DMS114 treated with DMSO at 0.1 percent for 48 hours (cell line): ENCODE data around the gene AOX1.
A peak's percentile ranks its signal among the peaks of the same experiment; 100 is the strongest.
"Not testable (repeated sequence)": the region's sequence is repeated elsewhere in the genome, so short reads cannot be mapped to it uniquely, and the experiment has no call there.

ENCODE experiments used
- DNase-seq: peaks from one replicate; lab custom pipeline; 2025; ENCODE audit not compliant: unreplicated experiment; lab: John Stamatoyannopoulos, UW

The AOX1 gene

GRCh38 chr2:200585730-200586643 lies at the start of gene AOX1:
TSS of gene AOX1 (plus strand) at chr2:200586014. CDS start at chr2:200586109, 95 bp downstream.
- DNase-seq, result peak; percentile 50

GRCh38 chr2:200538139-200538538 lies 47.7 kb upstream of the AOX1 start:
- no peak for DNase-seq

- no peak for DNase-seq
Observed at GRCh38 chr2:200540793-200541192, 45.0 kb upstream of the AOX1 start.

DNA sequence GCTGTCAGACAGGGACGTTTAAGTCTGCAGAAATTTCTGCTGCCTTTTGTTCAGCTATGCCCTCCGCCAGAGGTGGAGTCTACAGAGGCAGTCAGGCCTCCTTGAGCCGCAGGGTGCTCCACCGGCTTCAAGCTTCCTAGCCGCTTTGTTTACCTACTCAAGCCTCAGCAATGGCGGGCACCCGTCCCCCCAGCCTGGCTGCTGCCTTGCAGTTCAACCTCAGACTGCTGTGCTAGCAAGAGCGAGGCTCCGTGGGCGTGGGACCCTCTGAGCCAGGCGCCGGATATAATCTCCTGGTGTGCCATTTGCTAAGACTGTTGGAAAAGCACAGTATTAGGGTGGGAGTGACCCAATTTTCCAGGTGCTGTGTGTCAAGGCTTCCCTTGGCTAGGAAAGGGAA lies 19.2 kb upstream of the AOX1 start:
- DNase-seq, result not testable (repeated sequence)

- DNase-seq, result no peak
Observed at GRCh38 chr2:200567932-200568331, 17.9 kb upstream of the AOX1 start.

DNA sequence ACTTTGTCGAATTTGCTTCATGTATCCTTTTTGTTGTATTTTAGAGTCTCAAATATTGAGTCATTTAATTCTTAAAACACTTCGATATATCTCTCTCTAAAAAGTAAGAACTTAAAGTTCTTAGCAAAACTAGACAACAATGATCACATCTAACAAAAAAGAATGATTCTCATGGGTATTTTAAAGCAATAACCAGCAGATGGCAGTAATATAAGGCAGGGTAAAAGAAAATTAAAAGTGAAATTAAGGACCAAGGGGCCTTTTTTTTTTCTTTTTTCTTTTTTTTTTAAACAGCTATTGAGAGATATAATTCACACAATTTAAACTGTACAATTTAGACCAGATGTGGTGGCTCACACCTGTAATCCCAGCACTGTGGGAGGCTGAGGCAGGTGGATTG lies 9.9 kb upstream of the AOX1 start:
- no peak for DNase-seq

GRCh38 chr2:200577027-200577426 lies 8.8 kb upstream of the AOX1 start:
- no peak for DNase-seq

DNA sequence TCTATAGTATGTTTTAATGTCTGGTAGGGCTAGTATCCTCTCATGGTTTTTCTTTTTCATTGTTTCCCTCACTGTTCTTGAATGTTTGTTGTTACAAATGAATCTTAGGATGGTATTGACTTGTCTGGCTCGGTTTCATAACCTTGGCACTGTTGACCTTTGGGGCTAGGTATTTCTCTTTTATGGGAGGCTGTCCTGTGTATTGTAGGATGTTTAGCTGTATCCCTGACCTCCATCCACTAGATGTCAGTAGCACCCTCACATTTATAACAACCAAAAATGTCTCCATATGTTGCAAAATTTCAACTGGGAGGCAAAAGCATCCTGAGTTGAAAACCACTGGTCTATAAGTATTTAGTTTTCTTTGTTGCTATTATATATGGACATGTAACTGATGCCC lies 7.0 kb upstream of the AOX1 start:
- no peak for DNase-seq

- DNase-seq, result no peak
Observed at GRCh38 chr2:200584639-200585038, 1.2 kb upstream of the AOX1 start.

DNA sequence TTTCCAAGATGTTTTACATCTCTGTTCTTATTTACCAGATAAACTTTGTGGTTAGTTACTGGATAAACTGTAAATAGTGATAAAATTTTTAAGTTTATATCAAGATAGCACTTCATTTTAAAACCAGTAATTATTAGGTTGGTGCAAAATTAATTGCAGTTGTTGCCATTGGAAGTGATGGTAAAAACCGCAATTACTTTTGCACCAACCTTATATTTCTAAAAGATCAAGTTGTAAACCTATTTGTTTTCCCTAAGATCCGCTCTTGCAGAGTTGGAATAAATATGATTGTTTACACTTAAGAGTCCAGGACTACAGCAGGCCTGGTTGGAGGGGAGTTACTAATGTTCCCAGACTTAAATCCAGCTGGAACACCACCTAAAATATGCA lies 479 bp upstream of the AOX1 start:
- DNase-seq, result no peak

DNA sequence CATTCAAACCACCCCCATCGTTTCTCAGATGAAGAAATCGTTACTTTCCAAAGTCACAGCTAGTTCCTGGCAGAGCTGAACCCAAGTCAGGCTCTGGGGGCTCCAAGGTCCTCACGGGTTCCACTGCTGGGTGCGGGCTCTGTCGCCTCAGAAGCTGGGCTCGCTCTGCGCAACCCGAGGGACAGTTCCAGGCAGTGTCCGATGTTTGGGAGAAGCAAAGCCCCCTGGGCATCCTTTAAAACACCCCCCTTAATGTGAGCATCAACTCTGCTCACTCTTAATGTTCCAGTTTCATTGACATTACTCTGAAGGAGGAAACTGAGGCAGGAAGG lies 796 bp downstream of the AOX1 start:
- no peak for DNase-seq

DNA sequence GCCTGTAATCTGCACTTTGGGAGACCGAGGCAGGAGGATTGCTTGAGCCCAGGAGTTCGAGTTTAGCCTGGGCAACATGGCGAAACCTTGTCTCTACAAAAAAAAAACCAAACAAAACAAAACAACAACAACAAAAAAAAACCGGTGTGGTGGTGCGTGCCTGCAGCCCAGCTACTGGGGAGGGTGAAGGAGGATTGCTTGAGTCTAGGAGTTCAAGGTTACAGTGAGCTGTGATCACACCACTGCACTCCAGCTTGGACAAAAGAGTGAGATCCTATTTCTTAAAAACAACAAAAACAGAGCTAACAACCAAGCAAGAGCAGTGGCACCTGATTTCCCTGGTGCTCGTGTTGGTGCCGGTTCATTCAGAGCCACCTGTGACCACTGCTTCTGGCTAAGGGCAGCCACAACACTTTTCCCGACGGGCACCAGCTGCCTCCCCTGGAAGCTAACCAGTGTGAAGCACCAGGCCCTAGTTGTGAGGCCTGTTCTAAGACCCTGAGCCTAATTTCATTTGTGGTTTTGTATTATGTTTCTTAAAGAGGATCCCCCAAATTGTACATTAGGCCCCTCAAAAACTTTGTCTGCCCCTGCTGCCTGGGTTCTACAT lies 1.3 kb downstream of the AOX1 start:
- no peak for DNase-seq

DNA sequence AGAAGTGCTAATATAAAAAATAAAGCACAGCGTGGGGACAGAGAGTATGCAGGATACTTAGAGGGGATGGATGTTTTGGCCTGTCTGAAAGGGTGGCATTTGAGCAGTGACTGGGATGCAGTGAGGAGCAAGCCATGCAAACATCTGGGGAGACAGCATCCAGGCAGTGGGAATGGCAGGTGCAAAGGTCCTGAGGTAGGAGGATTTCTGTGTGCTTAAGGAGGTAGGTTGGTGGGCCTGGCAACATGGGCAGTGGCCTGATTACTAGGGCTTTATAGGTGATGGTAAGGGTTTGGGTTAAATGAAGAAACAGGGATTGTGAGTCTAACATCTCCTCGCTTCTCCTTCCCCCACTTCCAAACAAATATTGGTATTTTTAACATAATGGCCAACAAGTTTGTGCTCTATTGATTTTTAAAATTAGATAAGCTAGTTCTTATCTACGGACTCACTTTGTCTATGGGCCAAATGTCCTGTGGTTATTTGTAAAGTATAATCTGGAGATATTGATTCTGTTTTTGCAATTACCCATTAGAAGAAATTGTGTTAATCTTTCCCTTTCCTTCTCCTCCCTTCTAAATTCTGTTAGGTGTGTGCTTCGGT lies 2.4 kb downstream of the AOX1 start:
- no peak for DNase-seq

DNA sequence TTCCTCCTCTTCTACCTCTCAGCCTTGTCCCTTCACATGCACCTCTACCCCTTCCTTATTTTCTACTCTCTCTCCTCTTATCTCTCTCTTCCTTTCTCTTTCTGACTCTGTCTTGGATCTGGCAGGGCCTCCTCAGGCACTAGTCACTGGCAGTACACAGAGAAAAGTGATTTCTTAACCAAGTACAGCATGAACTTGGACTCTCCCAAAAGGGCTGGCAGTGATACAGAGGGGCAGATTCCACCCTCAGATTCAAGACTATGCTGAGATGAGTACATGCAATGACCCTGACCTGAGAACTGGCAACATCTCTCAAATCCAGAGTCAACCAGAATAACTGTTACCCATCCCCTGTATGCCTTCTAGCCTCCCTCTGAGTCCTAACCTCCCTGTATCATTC lies 4.3 kb downstream of the AOX1 start:
- no peak for DNase-seq

DNA sequence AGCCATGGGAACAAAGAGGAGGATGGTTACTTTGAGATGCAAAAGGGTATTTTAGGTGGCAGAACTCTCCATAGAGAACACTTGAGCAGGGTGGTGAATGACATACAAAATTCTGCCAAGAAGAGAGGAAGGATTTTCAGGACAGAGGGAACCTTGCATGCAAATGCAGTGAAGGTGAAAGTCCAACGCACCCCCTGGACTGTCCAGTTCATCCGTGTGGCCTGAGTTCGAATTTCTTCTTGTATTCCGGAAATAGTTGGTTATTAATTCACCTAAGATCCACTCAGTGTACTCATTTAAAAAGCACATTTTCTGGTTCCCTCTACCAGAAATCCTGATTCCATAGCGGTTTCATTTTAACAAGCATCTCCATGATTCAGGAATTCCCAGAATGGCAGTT lies 5.5 kb downstream of the AOX1 start:
- no peak for DNase-seq

- DNase-seq, result no peak
Observed at GRCh38 chr2:200592406-200593075, 6.7 kb downstream of the AOX1 start.

DNA sequence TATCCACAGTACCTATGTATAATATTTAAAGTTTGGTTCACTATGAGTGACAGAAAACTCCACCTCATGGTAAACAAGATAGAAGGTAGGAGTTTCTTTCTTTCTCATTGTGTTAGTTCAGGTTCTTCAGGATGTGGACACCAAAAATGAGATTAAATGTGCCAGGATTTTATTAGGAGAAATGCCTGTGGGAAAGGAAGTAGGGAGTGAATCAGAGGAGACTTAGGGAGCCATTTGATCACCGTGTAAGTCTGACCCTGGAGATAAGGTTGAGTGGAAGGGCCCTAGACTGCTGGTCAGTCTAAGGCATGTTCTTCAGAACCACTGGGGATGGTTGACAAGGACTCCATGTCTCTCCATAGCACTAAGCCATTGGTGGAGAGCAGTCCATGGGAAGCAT lies 8.1 kb downstream of the AOX1 start:
- no peak for DNase-seq

- DNase-seq, result no peak
Observed at GRCh38 chr2:200595913-200596312, 10.1 kb downstream of the AOX1 start.

DNA sequence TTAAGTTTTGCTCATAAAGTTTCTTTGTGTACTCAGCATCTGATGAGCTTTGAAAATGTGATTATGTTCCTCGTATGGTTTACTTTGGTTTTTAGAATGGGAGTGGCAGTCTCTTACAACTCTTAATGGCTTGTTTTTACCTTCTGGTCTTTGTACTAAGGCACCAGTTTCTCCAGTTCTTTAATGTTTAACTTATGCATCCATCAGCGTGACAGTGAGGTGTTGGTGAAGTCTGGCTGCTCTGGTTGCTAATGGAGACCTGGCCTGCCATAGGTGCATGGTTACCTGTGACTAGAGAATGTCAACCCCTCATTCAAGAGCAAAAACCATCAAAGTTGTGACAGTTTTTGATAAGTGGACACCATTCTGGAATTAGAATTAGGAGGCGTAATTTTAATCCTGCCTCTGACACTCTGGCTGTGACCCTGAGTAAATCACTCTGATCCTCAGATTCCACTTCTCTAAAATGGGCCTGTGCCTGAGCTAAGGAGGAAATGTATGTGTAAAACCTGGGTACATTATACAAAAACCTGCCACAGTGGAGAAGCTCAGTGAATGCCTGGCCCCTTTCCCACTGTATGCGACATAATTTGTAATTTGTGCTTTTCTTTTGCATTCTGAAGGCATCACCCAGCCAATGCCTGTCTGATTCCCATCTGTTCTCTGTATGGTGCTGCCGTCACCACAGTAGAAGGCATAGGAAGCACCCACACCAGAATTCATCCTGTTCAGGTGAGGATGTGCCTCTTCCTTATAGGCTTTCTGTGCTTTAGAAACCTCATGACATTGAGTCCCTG lies 11.2 kb downstream of the AOX1 start:
- no peak for DNase-seq

DNA sequence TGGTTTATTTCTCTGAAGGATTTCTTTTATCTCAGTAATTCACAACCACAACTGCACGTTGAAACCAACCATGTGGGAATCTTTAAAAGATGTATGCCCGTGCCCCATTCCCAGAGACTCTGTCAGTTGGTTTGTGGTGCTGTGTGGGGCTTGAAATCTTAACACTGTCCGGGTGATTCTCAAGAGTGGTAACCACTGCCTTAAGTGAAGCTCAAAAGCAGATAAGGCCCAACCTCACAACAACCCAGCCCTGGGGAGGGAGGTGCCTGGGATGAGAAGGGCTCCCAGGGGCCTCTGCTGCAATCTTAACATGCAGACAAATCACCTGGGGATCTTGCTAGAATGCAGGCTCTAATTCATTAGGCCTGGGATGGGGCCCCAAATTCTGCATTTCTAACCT lies 13.4 kb downstream of the AOX1 start:
- DNase-seq, result no peak
